HG02571 (cell line): ENCODE results near the gene GPANK1.

ENCODE experiments used
- ATAC-seq: cut with Tn5 transposase; IDR thresholded peaks from one replicate; pipeline ENCODE4 v1.9.1; 2021; ENCODE audit warnings: mild to moderate bottlenecking, moderate library complexity; ENCODE audit not compliant: unreplicated experiment

GPANK1 gene

GRCh38 chr6:31691564-31692108 is 26.8 kb upstream of the GPANK1 start:
- no peak for ATAC-seq

DNA sequence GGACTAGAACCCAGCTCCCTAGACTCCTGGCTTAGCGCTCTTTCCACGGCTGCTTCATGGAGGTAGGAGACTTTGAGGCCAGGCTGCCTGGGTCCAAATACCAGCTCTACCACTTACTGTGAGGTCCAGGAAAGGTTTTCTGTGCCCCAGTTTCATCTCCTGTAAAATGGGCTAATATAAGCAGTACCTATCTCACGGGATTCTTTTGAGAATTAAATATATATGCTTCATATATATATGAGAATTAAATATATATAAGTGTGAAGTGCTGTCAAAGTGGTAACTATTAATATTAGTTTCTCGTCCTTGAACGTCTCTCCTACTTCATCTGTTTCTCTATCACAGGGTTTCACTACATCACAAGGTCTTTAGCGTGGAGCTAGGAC is 26.3 kb upstream of the GPANK1 start:
- ATAC-seq = no peak

GRCh38 chr6:31690231-31691077 is 25.7 kb upstream of the GPANK1 start:
- ATAC-seq = no peak

DNA sequence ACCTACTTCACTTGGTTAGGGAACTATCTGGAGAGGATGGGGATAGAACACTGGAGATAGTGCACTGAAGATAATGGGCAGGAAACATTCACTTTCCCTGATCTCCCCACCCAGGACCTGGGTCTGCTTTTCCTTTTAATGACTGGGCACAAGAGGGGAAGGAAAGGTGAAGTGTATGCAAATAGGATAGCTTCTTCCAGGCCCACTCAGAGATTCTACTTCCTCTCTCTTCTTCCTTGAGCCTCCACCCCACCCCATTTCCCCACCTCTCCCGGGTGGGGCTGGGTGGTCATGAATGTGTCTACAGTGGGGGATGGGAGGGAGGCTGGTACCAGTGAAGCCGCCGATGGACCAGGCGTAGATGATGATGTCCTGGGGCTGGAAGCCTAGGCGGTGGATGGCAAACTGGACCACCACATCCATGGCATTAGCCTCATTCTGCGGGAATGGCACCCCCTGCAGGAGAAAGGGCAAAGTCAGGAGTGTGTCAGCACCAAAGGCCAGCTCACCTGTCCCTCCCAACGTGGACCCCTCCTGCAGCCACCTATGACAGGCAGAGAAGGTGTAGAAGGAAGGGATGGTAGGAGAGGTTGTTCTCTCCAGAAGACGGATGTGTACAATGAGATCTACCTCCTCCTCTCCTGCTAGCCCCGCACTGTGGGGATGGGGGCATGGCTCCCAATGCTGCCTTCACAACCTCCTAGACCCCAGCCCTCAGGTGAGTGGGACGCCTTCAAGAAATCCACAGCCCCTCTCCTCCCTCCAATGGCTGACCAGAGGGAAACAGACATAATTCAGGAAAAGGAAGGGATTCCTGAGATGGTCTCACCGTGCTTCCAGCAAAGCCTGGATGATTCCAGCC is 24.7 kb upstream of the GPANK1 start:
- ATAC-seq = no peak

GRCh38 chr6:31687860-31688693 is 23.3 kb upstream of the GPANK1 start:
- no peak for ATAC-seq

DNA sequence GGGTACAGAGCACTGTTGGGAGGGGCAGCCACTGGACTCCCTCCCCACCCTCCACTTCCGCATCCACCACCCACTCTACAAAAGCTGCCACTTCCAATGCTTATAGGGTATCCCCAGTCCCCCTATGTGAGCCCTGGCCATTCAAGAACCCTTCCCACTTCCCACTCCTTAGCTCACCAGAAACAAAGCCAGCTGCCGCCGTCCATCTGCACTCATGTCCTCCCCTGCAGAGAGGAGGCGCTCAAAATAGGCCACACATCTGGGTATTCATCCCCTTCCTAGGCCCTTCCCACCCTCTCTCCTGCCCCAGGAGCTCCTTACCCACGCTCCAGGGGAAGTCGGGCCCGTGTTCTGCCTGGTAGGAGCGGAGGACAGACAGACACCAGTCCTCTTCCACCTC is 22.5 kb upstream of the GPANK1 start:
- ATAC-seq = no peak

GRCh38 chr6:31686483-31686882 is 21.7 kb upstream of the GPANK1 start:
- ATAC-seq = no peak

DNA sequence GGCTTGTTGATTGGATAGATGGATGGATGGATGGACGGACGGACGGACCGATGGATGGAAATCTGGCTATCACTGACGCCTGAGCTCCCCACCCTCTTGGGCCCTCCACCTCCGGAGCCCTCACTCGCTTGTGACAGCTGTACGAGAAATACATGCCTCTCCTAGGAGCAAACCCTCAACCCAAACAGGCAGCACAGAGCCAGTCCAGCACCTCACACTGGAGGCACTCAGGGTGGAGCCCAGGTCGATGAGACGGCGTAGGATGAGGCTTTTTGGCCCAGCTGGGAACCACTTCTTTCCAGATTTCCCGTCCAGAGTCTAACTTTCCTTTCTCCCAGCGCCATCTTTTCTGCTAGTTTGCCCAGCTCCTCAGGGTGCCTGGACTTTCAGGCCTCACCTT is 18.8 kb upstream of the GPANK1 start:
- ATAC-seq = no peak

GRCh38 chr6:31681135-31681671 is 16.4 kb upstream of the GPANK1 start:
- no peak for ATAC-seq

GRCh38 chr6:31680226-31681134 is 15.7 kb upstream of the GPANK1 start, which contains the start of gene LY6G5C:
TSS of gene LY6G5C (minus strand) at chr6:31681067. CDS start at chr6:31680373, 694 bp downstream.
- no peak for ATAC-seq

DNA sequence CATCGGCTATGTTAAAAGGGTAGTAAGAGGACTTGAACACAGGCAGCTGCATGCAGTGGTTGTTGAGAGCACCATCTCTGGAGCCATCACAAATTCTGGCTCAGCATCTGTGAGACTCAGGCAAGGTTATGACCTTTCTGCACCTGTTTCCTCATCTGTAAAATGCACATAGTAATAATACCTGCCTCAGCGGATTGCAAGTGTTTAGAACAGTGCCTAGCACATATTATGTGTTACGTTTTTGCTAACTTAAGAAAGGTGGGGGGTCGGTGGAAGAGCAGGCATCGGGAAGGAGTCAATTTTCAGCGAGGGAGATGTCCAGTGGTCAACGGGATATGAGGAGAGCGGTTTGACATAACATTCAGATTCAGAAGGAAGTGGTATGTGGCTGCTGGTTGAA is 13.2 kb upstream of the GPANK1 start:
- ATAC-seq = no peak

DNA sequence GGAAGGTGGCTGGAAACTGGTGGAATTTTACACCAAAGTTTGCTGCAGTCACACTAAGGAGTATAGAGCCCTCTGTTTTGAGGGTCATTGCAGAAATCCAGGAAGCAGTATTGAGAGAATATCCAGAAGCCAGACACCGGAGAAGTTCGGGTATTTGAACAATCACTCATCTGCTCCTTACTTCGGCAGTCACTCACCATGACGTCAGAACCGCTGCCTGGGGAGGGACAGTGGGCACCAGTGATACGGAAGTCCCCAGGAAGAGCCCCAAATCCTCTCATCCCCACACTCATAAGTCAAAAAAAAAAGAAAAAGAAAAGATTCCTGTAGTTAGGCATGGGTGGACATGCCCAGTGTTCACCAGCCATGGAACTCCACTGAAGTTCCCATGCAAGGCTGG is 12.1 kb upstream of the GPANK1 start:
- no peak for ATAC-seq

DNA sequence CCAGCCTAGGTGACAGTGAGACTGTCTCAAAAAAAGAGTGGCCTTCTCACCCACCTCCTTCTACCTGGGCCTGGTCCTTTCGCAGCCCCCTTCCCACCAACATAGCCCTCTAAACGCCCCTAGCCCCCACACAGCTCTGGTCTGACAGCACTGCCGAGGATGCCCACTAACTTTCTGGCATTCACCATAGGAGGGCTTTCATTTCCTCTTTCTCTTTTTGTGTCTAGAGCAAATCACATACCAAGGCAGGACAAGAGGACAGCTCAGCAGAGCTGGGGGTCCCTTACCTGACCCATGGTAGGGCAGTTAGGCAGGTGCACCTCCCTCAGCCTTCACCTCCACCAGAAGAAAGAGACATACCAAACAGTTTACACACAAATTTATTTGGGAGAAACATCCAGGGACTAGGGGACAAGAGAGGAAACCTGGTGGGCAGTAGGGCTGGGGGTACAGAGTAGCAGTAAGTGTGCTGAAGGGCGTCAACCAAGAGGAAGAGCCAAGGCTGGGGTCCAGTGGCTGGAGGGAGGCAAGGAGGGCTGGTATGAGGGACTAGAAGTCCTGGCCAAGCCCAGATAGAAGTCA is 11.6 kb upstream of the GPANK1 start:
- no peak for ATAC-seq

- no peak for ATAC-seq
Measured at GRCh38 chr6:31669676-31670075, 4.9 kb upstream of the GPANK1 start, which contains the start of gene LY6G5B. TSS of gene LY6G5B (plus strand) at chr6:31669976. CDS start at chr6:31670951, 975 bp downstream.

DNA sequence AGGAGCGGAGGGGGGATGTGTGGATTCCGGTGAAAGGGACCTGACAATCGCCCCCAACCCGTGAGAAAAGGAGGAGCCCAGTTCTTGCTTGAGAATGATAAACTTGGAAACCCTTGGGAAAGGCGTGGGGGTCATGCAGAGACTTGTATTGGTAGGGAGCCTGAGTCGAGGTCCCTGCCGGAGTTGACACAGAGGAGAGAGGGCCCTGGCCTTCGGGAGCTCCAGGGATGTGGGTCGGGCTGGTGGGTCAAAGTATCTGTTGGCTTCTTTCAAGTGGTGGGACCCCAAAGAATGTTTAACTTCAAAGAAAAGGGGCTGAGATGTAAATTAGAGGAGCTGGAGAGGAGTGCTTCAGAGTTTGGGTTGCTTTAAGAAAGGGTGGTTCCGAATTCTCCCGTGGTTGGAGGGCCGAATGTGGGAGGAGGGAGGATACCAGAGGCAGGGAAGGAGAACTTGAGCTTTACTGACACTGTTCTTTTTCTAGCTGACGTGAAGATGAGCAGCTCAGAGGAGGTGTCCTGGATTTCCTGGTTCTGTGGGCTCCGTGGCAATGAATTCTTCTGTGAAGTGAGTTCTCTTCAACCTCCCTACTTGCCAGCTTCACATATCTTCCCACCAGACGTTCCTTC is 1.7 kb upstream of the GPANK1 start:
- ATAC-seq = no peak

GRCh38 chr6:31665501-31666336 is 922 bp upstream of the GPANK1 start, which contains the start of gene CSNK2B:
TSS of gene CSNK2B (plus strand) at chr6:31666080. CDS start at chr6:31666832, 752 bp downstream.
- peak; percentile 72 for ATAC-seq

DNA sequence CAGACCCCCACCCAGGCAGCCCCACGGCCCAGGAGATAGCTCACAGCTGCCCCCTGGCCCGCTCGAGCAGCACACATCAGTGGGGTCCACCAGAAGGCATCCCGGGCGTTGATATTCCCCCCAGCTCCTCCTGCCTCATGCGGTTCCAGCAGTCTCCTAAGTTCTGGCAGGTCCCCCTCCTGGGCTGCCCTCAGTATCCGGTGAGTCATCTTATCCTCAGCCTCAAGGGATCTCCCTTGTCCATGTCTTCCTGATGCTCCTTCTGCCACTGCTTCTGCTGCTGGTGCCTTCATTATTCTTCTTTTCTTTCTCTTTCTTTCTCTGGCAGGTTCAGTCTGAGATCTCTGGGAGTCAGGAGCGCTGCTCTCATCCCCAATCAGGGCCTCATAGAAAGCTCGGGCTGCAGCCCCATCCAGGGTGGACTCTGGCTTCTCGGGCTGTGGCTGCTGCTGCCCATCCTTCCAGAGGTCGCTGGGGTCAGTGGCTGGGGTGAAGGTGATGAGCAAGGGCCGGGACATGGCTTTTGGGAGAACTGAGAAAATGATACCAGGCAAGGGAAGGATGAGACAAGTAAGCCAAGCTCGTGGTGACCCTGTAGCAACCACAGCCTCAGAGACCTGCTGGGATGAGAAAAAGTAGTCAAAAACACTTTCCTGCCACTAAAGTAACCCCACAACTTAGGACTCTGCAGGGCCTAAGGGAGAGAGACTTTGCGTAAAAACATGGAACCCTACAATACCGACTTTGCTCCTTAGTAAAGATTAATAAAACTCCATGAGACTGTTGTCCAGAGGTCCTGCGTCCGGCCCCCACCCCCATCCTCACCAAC is 622 bp downstream of the GPANK1 start:
- no peak for ATAC-seq
